A549 (cell line): ENCODE measurements around the gene ARHGEF16. TPM values are rescaled to one million over a fixed set of nuclear protein-coding genes. Genes with fewer than 3 reads are reported as not detected.

Source experiments
- ATAC-seq, 2 experiments: fragments of 200-7000 bp in 1 of 2; fragments of >200 bp in 1 of 2; cut with Nextera tagmentation in 1 of 2; cut with Tn5 transposase in 1 of 2; 3 replicates each; pipeline versions ENCODE4 v1.8.0 to v1.9.1; 2018 to 2020; ENCODE audit warnings: mild to moderate bottlenecking in 1 of 2, moderate library complexity in 1 of 2
- CTCF ChIA-PET: fragments of 300-600 bp; sonication (Branson Sonifier 250); formaldehyde crosslinking; extraction: SDS; loops from one replicate; lab custom pipeline; 2021; ENCODE audit warnings: antibody characterized with exemption, inconsistent platforms; lab: Yijun Ruan, JAX
- POLR2A ChIA-PET: fragments of 350-600 bp; formaldehyde crosslinking; extraction: SDS; loops from one replicate; lab custom pipeline; 2021; ENCODE audit warnings: antibody characterized with exemption, inconsistent platforms; lab: Yijun Ruan, JAX
- DNase-seq, 2 experiments: peaks; one replicate each; pipeline versions ENCODE4 v3.0.0 to v3.0.0-alpha.2; 2011 to 2016; ENCODE audit warnings: low read depth in 1 of 2, low spot score in 1 of 2
- FAIRE-seq: peaks from 2 replicates; lab custom pipeline; 2011; peaks lifted over from hg19 to GRCh38; lab: Jason Lieb, UNC
- H3K27ac ChIP-seq, 2 experiments: fragments of >200 bp; sonication (Bioruptor Twin); formaldehyde crosslinking; 3 replicates each; pipeline ENCODE4 v1.5.1; 2016 to 2017
- H3K4me1 ChIP-seq: fragments of >200 bp; sonication (Bioruptor Twin); formaldehyde crosslinking; 3 replicates; pipeline ENCODE4 v1.6.1; 2016
- H3K4me2 ChIP-seq: fragments of >200 bp; sonication (Bioruptor Twin); formaldehyde crosslinking; 3 replicates; pipeline ENCODE4 v1.6.1; 2016
- H3K4me3 ChIP-seq: fragments of >200 bp; sonication (Bioruptor Twin); formaldehyde crosslinking; 3 replicates; pipeline ENCODE4 v1.5.1; 2016
- H3K9me3 ChIP-seq: fragments of >200 bp; sonication (Bioruptor Twin); formaldehyde crosslinking; 3 replicates; pipeline ENCODE4 v1.6.1; 2016
- BHLHE40 ChIP-seq: IDR thresholded peaks from 2 replicates; pipeline ENCODE4 v1.6.1; 2012; ENCODE audit warnings: low read depth, low read length, inconsistent platforms
- EHF ChIP-seq: fragments of 250-450 bp; sonication (Bioruptor Pico); IDR thresholded peaks from 2 replicates; pipeline ENCODE4 v1.5.0; 2020; ENCODE audit warnings: mild to moderate bottlenecking
- EHMT2 ChIP-seq: fragments of 200-600 bp; sonication (generic); IDR thresholded peaks from 2 replicates; pipeline ENCODE4 v1.6.1; 2016; ENCODE audit warnings: antibody characterized with exemption, low read depth, mild to moderate bottlenecking, moderate library complexity
- ESRRA ChIP-seq: fragments of 150-350 bp; IDR thresholded peaks from 2 replicates; pipeline ENCODE4 v1.6.1; 2014; ENCODE audit warnings: mild to moderate bottlenecking, low read length, borderline replicate concordance
- FOSB ChIP-seq: fragments of 250-450 bp; sonication (Bioruptor Pico); IDR thresholded peaks from 2 replicates; pipeline ENCODE4 v1.5.0; 2020; ENCODE audit warnings: mild to moderate bottlenecking, moderate library complexity
- FOXS1 ChIP-seq: fragments of 250-450 bp; sonication (Bioruptor Pico); IDR thresholded peaks from 2 replicates; pipeline ENCODE4 v1.5.0; 2020; ENCODE audit warnings: mild to moderate bottlenecking, moderate library complexity
- HDAC2 ChIP-seq: fragments of 200-600 bp; sonication (generic); IDR thresholded peaks from 2 replicates; pipeline ENCODE4 v1.6.1; 2016
- HOXA7 ChIP-seq: fragments of 250-450 bp; sonication (Bioruptor Pico); IDR thresholded peaks from 2 replicates; pipeline ENCODE4 v1.5.0; 2020; ENCODE audit warnings: mild to moderate bottlenecking, moderate library complexity
- HOXB5 ChIP-seq: fragments of 250-450 bp; sonication (Bioruptor Pico); IDR thresholded peaks from 2 replicates; pipeline ENCODE4 v1.5.0; 2020; ENCODE audit warnings: mild to moderate bottlenecking, moderate library complexity
- JUNB ChIP-seq: fragments of >200 bp; sonication (Bioruptor Twin); formaldehyde crosslinking; IDR thresholded peaks from 2 replicates; pipeline ENCODE4 v1.6.1; 2016
- KDM5A ChIP-seq: fragments of 200-600 bp; sonication (generic); IDR thresholded peaks from 2 replicates; pipeline ENCODE4 v1.6.1; 2016; ENCODE audit warnings: antibody characterized with exemption, mild to moderate bottlenecking
- MAFK ChIP-seq: fragments of 450-650 bp; IDR thresholded peaks from 2 replicates; pipeline ENCODE4 v1.6.1; 2014; ENCODE audit not compliant: partially characterized antibody
- NPAS2 ChIP-seq: fragments of 250-450 bp; sonication (Bioruptor Pico); IDR thresholded peaks from 2 replicates; pipeline ENCODE4 v1.8.0; 2022; ENCODE audit warnings: mild to moderate bottlenecking, moderate library complexity, borderline replicate concordance
- NR3C1 ChIP-seq: fragments of >200 bp; sonication (Bioruptor Twin); formaldehyde crosslinking; IDR thresholded peaks from 3 replicates; pipeline ENCODE4 v1.6.1; 2017
- PHF8 ChIP-seq: fragments of 200-600 bp; sonication (generic); IDR thresholded peaks from 2 replicates; pipeline ENCODE4 v1.6.1; 2016; ENCODE audit warnings: low read depth, mild to moderate bottlenecking, antibody characterized with exemption, moderate library complexity, borderline replicate concordance
- POLR2A ChIP-seq: IDR thresholded peaks from 2 replicates; pipeline ENCODE4 v1.6.1; 2012; ENCODE audit warnings: mild to moderate bottlenecking, low read length
- RARB ChIP-seq: fragments of 250-450 bp; sonication (Bioruptor Pico); IDR thresholded peaks from 2 replicates; pipeline ENCODE4 v1.8.0; 2021; ENCODE audit warnings: mild to moderate bottlenecking, moderate library complexity
- RCOR1 ChIP-seq: fragments of 150-350 bp; IDR thresholded peaks from 2 replicates; pipeline ENCODE4 v1.6.1; 2014; ENCODE audit warnings: antibody characterized with exemption, low read length, low read depth
- RFX5 ChIP-seq: fragments of 450-650 bp; IDR thresholded peaks from 2 replicates; pipeline ENCODE4 v1.7.1; 2014; ENCODE audit warnings: antibody characterized with exemption, mild to moderate bottlenecking, moderate library complexity
- RNF2 ChIP-seq: fragments of 200-600 bp; sonication (generic); IDR thresholded peaks from 2 replicates; pipeline ENCODE4 v1.6.1; 2016; ENCODE audit warnings: low read depth, mild to moderate bottlenecking, antibody characterized with exemption, moderate library complexity, borderline replicate concordance
- SMC3 ChIP-seq: fragments of >200 bp; sonication (Bioruptor Twin); formaldehyde crosslinking; IDR thresholded peaks from 3 replicates; pipeline ENCODE4 v1.6.1; 2018; ENCODE audit warnings: inconsistent platforms
- SREBF2 ChIP-seq: fragments of 450-650 bp; IDR thresholded peaks from 2 replicates; pipeline ENCODE4 v1.6.1; 2014; ENCODE audit warnings: mild to moderate bottlenecking, moderate library complexity
- TP53 ChIP-seq: fragments of 250-450 bp; sonication (Bioruptor Pico); IDR thresholded peaks from 2 replicates; pipeline ENCODE4 v1.5.0; 2021; ENCODE audit warnings: mild to moderate bottlenecking, moderate library complexity
- ZC3H11A ChIP-seq: fragments of 450-650 bp; IDR thresholded peaks from 2 replicates; pipeline ENCODE4 v1.6.1; 2014; ENCODE audit warnings: antibody characterized with exemption, mild to moderate bottlenecking
- ZNF302 ChIP-seq: fragments of 250-450 bp; sonication (Bioruptor Pico); IDR thresholded peaks from 2 replicates; pipeline ENCODE4 v1.9.0; 2021; ENCODE audit warnings: inconsistent platforms, mild to moderate bottlenecking, moderate library complexity
- WGBS: methylation state at CpG from one replicate; pipeline ENCODE4 v1.1.6; 2017; ENCODE audit errors: missing lambda C conversion rate; 5-methylcytosine and 5-hydroxymethylcytosine counted together
- polyA plus RNA-seq, 4 experiments: library from polyadenylated mRNA; depleted of rRNA in 3 of 4; stranded (reverse); fragments of >200 nt; fragmentation: RNase III in 1 of 4; extraction: RNeasy Plus Mini Kit Qiagen cat#74134 plus additional on column Dnase treatment in 1 of 4; gene quantifications; 2 replicates in 3 of 4; 3 replicates in 1 of 4; pipeline ENCODE4 v1.2.3, GENCODE V29; 2011 to 2017
- TF ChIP-seq, protein P1 (sequence below): fragments of 150-350 bp; IDR thresholded peaks from 2 replicates; pipeline ENCODE4 v1.6.1; 2014; ENCODE audit warnings: low read depth, mild to moderate bottlenecking, low read length
- TF ChIP-seq, protein P2 (sequence below): IDR thresholded peaks from 2 replicates; pipeline ENCODE4 v1.6.1; 2012
- TF ChIP-seq, protein P3 (sequence below): fragments of >200 bp; sonication (Bioruptor Twin); formaldehyde crosslinking; IDR thresholded peaks from 3 replicates; pipeline ENCODE4 v1.6.1; 2016

ARHGEF16 gene
- polyA plus RNA-seq, 2 of the 4 experiments (the other 2 are of a cell fraction): 1.4 to 3.2 TPM

DNA sequence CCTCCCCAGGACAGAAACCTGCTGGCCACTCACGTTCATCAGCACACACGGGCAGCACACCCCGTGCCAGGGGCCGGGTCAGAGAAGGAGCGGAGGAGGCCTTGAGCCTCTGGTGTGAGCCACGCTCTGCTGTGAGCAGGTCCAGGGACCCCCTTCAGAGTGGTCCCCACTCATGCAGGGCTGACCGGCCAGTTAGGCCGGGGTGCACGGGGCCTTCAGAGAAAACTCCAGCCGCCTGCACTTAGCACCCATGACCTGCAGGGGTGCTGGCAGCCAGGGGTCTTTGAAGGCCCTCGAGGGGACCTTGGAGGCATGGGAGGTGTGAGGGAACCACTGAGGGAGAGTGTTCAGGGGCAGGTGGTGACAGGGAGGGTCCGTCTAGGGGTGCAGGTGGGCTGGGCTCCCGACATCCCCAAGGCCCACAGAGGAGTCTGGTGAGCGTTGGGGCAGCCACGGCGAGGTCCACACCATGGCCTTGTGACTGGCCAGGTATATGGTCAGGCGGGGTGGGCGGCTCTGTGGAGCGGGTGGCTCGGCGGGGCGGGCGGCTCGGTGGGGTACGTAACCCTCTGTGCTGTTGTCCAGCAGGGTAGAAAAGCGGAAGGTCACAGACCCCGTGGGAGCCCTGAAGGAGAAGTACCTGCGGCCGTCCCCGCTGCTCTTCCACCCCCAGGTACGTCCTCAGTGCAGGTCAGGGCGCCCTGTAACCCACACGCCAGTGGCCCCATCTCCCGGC, 40.3 kb upstream of the ARHGEF16 start (continued):
- no peak for TF ChIP-seq HOXA7
- TF ChIP-seq RFX5: no peak
- TF ChIP-seq ZC3H11A: no peak
- TF ChIP-seq SMC3: no peak
- no peak for TF ChIP-seq ZNF302 (CRISPR knock-in tag)

DNA sequence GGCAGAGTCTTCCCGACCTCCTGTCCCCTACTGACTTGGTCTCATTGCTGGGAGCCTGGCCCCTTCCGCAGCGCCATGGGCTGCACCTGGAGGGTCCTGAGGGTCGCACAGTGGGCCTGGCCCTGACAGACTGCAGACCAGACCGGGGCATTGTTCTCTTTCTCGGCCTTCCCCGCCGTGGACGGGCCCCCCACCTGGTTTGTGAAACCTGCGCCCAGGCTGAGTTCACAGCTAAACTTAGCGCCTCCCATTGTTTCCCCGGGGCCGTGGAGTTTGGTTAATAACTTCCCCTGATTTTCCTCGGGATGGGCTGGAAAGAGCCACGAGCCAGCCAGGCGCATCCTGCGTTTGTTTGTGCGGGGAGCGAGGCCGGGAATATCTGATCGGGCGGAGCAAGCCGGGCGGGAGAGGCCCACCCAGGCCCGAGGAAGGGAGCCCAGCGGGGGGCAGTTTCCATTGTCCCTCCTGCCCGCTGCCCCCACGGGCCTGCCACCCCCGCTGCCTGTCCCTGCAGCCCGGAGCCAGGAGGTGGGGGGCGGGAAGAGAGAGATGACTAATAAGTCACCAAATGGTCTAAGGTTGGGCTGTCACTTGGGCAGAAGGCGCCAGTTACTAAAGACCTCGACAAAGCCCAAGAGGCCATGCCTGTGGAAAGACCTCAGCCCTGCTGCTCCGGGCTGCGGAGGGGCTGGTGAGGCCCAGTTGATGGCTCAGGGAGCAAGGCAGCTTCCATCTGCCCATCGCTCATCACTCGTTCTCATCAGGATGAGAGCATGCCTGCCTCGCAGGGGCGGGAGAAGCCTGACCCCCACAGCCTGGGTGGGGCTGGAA, 39.0 kb upstream of the ARHGEF16 start:
- ATAC-seq (no peak), DNase-seq (no peak), FAIRE-seq (no peak)
- 0 out of 3 replicates have a peak, but pooled peaks cover 2% of the 10 kb centered on the region for H3K9me3 ChIP-seq
- no peak overlapping the region for H3K4me2 ChIP-seq
- H3K4me1 ChIP-seq: peaks cover 3% of the 10 kb centered on the region; the same call in 1 of the 3 replicates
- no peak overlapping the region for H3K4me3 ChIP-seq
- ChIA-PET CTCF (interaction anchor here (1.4 kb wide), 1 partner anchor 9 kb away, joined by 6 read pairs; no protein-coding TSS in a partner anchor), POLR2A (no interaction called here)
- TF ChIP-seq RARB (CRISPR knock-in tag) (no peak), SREBF2 (no peak), ESRRA (no peak), HDAC2 (no peak), NPAS2 (CRISPR knock-in tag) (no peak), RNF2 (no peak), EHMT2 (no peak)
- TF ChIP-seq, protein P1, sequence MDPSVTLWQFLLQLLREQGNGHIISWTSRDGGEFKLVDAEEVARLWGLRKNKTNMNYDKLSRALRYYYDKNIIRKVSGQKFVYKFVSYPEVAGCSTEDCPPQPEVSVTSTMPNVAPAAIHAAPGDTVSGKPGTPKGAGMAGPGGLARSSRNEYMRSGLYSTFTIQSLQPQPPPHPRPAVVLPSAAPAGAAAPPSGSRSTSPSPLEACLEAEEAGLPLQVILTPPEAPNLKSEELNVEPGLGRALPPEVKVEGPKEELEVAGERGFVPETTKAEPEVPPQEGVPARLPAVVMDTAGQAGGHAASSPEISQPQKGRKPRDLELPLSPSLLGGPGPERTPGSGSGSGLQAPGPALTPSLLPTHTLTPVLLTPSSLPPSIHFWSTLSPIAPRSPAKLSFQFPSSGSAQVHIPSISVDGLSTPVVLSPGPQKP: no peak
- TF ChIP-seq, protein P2, sequence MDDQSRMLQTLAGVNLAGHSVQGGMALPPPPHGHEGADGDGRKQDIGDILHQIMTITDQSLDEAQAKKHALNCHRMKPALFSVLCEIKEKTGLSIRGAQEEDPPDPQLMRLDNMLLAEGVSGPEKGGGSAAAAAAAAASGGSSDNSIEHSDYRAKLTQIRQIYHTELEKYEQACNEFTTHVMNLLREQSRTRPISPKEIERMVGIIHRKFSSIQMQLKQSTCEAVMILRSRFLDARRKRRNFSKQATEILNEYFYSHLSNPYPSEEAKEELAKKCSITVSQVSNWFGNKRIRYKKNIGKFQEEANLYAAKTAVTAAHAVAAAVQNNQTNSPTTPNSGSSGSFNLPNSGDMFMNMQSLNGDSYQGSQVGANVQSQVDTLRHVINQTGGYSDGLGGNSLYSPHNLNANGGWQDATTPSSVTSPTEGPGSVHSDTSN: no peak
- 64% methylated on average over 22 of the region's 39 CpGs for WGBS
- no peak overlapping the region for H3K27ac ChIP-seq

DNA sequence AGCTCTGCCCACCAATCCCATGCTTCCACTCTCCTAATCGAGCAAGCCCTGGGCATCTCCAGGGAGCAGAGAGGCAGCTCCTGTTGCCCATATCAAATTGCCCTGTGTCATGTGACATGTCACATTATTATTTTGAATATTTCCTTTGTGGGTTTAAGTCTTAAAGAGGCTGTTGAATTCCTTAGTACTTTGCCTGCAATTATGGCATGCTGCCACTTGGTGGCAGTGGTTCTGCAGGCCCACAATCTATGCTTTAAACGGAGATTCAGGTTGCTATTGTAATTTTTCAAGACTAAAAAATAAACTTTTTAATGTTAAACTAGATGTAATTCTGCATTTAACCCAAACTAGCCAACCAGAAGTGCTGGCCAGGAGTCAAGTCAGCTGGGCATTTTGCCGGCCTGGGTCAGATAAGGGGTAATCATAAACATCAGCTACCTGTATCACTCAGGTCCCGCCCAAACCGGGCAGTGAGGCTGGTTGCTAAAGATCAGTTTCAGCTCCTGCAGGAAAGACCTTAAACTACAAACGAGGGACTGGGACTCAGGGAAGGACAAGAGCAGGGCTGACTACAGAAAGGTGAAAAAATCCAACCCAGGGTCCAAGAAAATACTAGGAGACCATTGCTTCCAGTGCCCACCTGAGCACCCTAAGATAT, 37.3 kb upstream of the ARHGEF16 start:
- ChIA-PET POLR2A (no interaction called here), CTCF (interaction anchor here (0.8 to 2.0 kb wide), 6 partner anchors 9 to 435 kb away, joined by 3 to 8 read pairs (median 3); no protein-coding TSS in a partner anchor)
- no peak overlapping the region for H3K27ac ChIP-seq
- 0 out of 3 replicates have a peak, but pooled peaks cover 2% of the 10 kb centered on the region for H3K9me3 ChIP-seq
- WGBS: 53% methylated on average over 6 of the region's 6 CpGs
- H3K4me1 ChIP-seq: peaks cover 3% of the 10 kb centered on the region; the same call in 1 of the 3 replicates
- ATAC-seq (no peak), DNase-seq (no peak), FAIRE-seq (no peak)
- TF ChIP-seq EHF (CRISPR knock-in tag) (no peak), SMC3 (no peak), TP53 (CRISPR knock-in tag) (no peak), RCOR1 (no peak), POLR2A (no peak), BHLHE40 (no peak), JUNB (no peak), FOSB (CRISPR knock-in tag) (no peak), NPAS2 (CRISPR knock-in tag) (no peak), HDAC2 (no peak), NR3C1 (no peak), MAFK (no peak), KDM5A (no peak), PHF8 (no peak), FOXS1 (CRISPR knock-in tag) (no peak), HOXB5 (CRISPR knock-in tag) (no peak), ZC3H11A (no peak)
- TF ChIP-seq, protein P2: no peak
- TF ChIP-seq, protein P3, sequence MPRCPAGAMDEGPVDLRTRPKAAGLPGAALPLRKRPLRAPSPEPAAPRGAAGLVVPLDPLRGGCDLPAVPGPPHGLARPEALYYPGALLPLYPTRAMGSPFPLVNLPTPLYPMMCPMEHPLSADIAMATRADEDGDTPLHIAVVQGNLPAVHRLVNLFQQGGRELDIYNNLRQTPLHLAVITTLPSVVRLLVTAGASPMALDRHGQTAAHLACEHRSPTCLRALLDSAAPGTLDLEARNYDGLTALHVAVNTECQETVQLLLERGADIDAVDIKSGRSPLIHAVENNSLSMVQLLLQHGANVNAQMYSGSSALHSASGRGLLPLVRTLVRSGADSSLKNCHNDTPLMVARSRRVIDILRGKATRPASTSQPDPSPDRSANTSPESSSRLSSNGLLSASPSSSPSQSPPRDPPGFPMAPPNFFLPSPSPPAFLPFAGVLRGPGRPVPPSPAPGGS: no peak
- no peak overlapping the region for H3K4me3 ChIP-seq
- H3K4me2 ChIP-seq: no peak overlapping the region
